Colonic mucosa (tissue), 4 donors: ENCODE measurements around the gene CDX4. TPM values are rescaled to one million over a fixed set of nuclear protein-coding genes. Genes with fewer than 3 reads are reported as not detected.
"Not testable (repeated sequence)": the region's sequence is repeated elsewhere in the genome, so short reads cannot be mapped to it uniquely, and the experiment has no call there.

Experiments
- DNase-seq: peaks from one replicate; pipeline ENCODE4 v3.0.0-alpha.2; 2020
- H3K27ac ChIP-seq: fragments of 200-600 bp; one replicate; pipeline ENCODE4 v1.8.0; 2021
- H3K27me3 ChIP-seq: fragments of 200-600 bp; one replicate; pipeline ENCODE4 v1.8.0; 2021
- H3K36me3 ChIP-seq: fragments of 200-600 bp; one replicate; pipeline ENCODE4 v1.8.0; 2021
- H3K4me1 ChIP-seq: fragments of 200-600 bp; one replicate; pipeline ENCODE4 v1.8.0; 2021; ENCODE audit warnings: mild to moderate bottlenecking
- H3K4me3 ChIP-seq: fragments of 200-600 bp; one replicate; pipeline ENCODE4 v1.8.0; 2021
- H3K9ac ChIP-seq, 2 donors: one replicate each; pipeline ENCODE4 v1.7.0; 2013; ENCODE audit warnings: control low read depth in 2 of 2, low read depth in 2 of 2, low read length in 2 of 2
- H3K9me3 ChIP-seq: fragments of 200-600 bp; one replicate; pipeline ENCODE4 v1.8.0; 2021
- intact Hi-C: fragments of 100-400 bp; cut with DNase I; formaldehyde crosslinking; loops from one replicate; pipeline ENCODE4 v1.14.1; 2022
- total RNA-seq, 2 donors: library from RNA; stranded (reverse); fragmentation: NEBNext Ultra II Directional in 1 of 2; extraction: Animal tissue kit (Norgen Biotek cat#: 25700) in 1 of 2; gene quantifications; one replicate each; pipeline ENCODE4 v1.2.1, GENCODE V29; 2021
- TF ChIP-seq, protein P1 (sequence below): fragments of 200-600 bp; IDR thresholded peaks from one replicate; pipeline ENCODE4 v1.8.0; 2022; ENCODE audit warnings: antibody characterized with exemption, mild to moderate bottlenecking
- donor health status: healthy.
- donor health status: DM: no; HTN: no; CAD: no.
- donor health status: DM: no; HTN: no; CAD: no.

The CDX4 gene
- total RNA-seq, 2 donors from 2014 or later: not detected

DNA sequence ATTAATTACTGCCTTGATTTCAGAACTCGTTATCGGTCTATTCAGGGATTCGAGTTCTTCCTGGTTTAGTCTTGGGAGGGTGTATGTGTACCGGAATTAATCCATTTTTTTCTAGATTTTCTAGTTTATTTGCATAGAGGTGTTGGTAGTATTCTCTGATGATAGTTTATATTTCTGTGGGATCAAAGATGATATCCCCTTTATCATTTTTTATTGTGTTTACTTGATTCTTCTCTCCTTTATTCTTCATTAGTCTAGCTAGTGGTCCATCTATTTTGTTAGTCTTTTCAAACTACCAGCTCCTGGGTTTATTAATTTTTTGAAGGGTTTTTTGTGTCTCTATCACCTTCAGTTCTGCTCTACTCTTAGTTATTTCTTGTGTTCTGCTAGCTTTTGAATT is 32.1 kb downstream of the CDX4 start:
- no peaks in the 10 kb centered on the region for H3K9me3 ChIP-seq
- no peaks in the 10 kb centered on the region for H3K36me3 ChIP-seq
- DNase-seq: no peak
- no peak overlapping the region for H3K27ac ChIP-seq
- no peaks in the 10 kb centered on the region for H3K27me3 ChIP-seq
- H3K4me3 ChIP-seq: no peak overlapping the region
- H3K9ac ChIP-seq: no peak overlapping the region
- intact Hi-C loops: no loop called here
- H3K4me1 ChIP-seq: no peaks in the 10 kb centered on the region
- TF ChIP-seq, protein P1, sequence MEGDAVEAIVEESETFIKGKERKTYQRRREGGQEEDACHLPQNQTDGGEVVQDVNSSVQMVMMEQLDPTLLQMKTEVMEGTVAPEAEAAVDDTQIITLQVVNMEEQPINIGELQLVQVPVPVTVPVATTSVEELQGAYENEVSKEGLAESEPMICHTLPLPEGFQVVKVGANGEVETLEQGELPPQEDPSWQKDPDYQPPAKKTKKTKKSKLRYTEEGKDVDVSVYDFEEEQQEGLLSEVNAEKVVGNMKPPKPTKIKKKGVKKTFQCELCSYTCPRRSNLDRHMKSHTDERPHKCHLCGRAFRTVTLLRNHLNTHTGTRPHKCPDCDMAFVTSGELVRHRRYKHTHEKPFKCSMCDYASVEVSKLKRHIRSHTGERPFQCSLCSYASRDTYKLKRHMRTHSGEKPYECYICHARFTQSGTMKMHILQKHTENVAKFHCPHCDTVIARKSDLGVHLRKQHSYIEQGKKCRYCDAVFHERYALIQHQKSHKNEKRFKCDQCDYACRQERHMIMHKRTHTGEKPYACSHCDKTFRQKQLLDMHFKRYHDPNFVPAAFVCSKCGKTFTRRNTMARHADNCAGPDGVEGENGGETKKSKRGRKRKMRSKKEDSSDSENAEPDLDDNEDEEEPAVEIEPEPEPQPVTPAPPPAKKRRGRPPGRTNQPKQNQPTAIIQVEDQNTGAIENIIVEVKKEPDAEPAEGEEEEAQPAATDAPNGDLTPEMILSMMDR: no peak

DNA sequence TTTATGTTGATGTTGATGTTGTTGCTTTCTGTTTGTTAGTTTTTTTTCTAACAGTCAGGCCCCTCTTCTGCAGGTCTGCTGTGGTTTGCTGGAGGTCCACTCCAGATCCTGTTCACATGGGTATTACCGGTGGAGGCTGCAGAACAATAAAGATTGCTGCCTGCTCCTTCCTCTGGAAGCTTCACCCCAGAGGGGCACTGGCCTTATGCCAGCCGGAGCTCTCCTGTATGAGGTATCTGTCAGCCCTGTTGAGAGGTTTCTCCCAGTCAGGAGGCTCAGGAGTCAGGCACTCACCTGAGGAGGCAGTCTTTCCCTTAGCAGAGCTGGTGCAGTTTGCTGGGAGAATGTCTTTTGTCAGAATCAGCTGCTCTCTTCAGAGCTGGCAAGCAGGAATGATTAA is 34.7 kb downstream of the CDX4 start:
- no peaks in the 10 kb centered on the region for H3K4me1 ChIP-seq
- intact Hi-C loops: no loop called here
- H3K9ac ChIP-seq: no peak overlapping the region
- H3K9me3 ChIP-seq: no peaks in the 10 kb centered on the region
- no peak overlapping the region for H3K4me3 ChIP-seq
- H3K27ac ChIP-seq: no peak overlapping the region
- H3K36me3 ChIP-seq: no peaks in the 10 kb centered on the region
- TF ChIP-seq, protein P1: no peak
- H3K27me3 ChIP-seq: no peaks in the 10 kb centered on the region
- DNase-seq: no peak

- TF ChIP-seq, protein P1: no peak
- DNase-seq: no peak
- Histone ChIP-seq H3K4me3 (no peak overlapping the region), H3K27me3 (no peaks in the 10 kb centered on the region), H3K36me3 (no peaks in the 10 kb centered on the region), H3K9me3 (no peaks in the 10 kb centered on the region), H3K4me1 (no peaks in the 10 kb centered on the region), H3K9ac (no peak overlapping the region), H3K27ac (no peak overlapping the region)
- intact Hi-C loops: no loop called here
Measured at GRCh38 chrX:73490661-73491060, 43.8 kb downstream of the CDX4 start.

- H3K9ac ChIP-seq, H3K4me1 ChIP-seq, H3K27me3 ChIP-seq, DNase-seq, H3K27ac ChIP-seq, intact Hi-C loops, H3K9me3 ChIP-seq, H3K36me3 ChIP-seq, H3K4me3 ChIP-seq: not testable (repeated sequence)
Measured at GRCh38 chrX:73492178-73492577, 45.3 kb downstream of the CDX4 start.

Other genes starting within 250 kb of the CDX4 start
- gene NAP1L2, start 232.2 kb upstream of the CDX4 start, total RNA-seq: 1 to 10 TPM; 1.8 to 2.1 TPM
- gene CHIC1, start 116.1 kb downstream of the CDX4 start, total RNA-seq: 1 to 10 TPM; 6.1 to 8.5 TPM